ENCODE measurements around the gene CRMP1.

CRMP1 gene

DNA sequence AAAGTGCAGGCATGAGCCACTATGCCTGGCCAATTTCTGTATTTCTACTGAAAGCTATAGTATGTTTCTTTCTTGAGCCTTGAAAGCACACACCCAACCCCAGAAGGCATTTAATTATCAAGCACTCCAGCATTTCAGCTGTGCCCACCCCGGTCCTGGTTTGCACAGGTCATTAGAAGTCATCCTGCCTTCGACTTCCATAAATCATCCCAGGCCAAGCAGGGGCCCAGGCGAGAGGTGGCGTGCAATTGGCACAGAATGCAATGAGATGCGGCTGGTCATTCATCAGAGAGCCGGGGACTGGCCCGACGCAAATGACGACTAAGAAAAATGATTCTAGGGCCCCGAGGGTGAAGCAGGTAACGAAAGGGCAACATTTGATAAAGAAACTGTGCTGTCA lies 24.8 kb upstream of the CRMP1 start:
- Histone ChIP-seq H3K27me3 (ENCODE audit: control insufficient read depth in 3 of 3, insufficient read depth in 3 of 3, low read depth in 1 of 3, low read length in 3 of 3) (peaks cover 0 to 12% (median 0%) of the 10 kb centered on the region in 3 experiments), H3K4me2 (ENCODE audit: insufficient read depth, low read length, poor library complexity, severe bottlenecking) (no peak overlapping the region), H3K79me1 (ENCODE audit: low read depth, low read length) (no peaks in the 10 kb centered on the region), H4K8ac (ENCODE audit: low read depth, low read length) (no peak overlapping the region), H3K4me1 (ENCODE audit: control insufficient read depth in 2 of 2, insufficient read depth in 1 of 2, low read depth in 1 of 2, low read length in 2 of 2) (no peaks in the 10 kb centered on the region), H3K4ac (ENCODE audit: low read length) (no peak overlapping the region), H2BK5ac (ENCODE audit: low read length) (peak overlapping the region; percentile 20), H3K27ac (replicated peaks; ENCODE audit: low read length) (no peak overlapping the region), H3K4me3 (ENCODE audit: low read length in 2 of 2) (no peak overlapping the region), H2AK5ac (ENCODE audit: low read depth, low read length) (no peak overlapping the region), H4K91ac (ENCODE audit: low read depth, low read length, poor library complexity) (no peak overlapping the region), H3K23ac (ENCODE audit: low read depth, low read length, poor library complexity) (no peak overlapping the region), H3K9me3 (replicated peaks in 1 of 2; ENCODE audit: control insufficient read depth in 2 of 2, insufficient read depth in 1 of 2, low read depth in 1 of 2, low read length in 2 of 2) (peaks cover 0 to 5% of the 10 kb centered on the region in 2 donors), H3K36me3 (replicated peaks in 1 of 2; ENCODE audit: control insufficient read depth in 2 of 2, insufficient read depth in 2 of 2, low read length in 2 of 2) (no peaks in the 10 kb centered on the region), H3K9ac (ENCODE audit: low read depth, low read length, poor library complexity) (no peak overlapping the region), H2BK120ac (ENCODE audit: low read depth, low read length) (no peak overlapping the region), H2BK15ac (ENCODE audit: low read length) (no peak overlapping the region), H3K18ac (ENCODE audit: low read length) (no peak overlapping the region), H3K14ac (ENCODE audit: low read length) (no peak overlapping the region), H2BK12ac (ENCODE audit: low read length) (no peak overlapping the region), H2AFZ (ENCODE audit: low read length) (no peak overlapping the region)
- no peak for DNase-seq (ENCODE audit: low spot score)
- no CpG with 5 or more reads among the region's 11 CpGs for WGBS, 2 donors (ENCODE audit: extremely low coverage in 2 of 2, insufficient read length in 2 of 2, insufficient replicate concordance in 1 of 2)

- H3K4me1 ChIP-seq (ENCODE audit: control insufficient read depth in 2 of 2, insufficient read depth in 1 of 2, low read depth in 1 of 2, low read length in 2 of 2), result no peaks in the 10 kb centered on the region
- no CpG with 5 or more reads among the region's 3 CpGs for WGBS, 2 donors (ENCODE audit: extremely low coverage in 2 of 2, insufficient read length in 2 of 2, insufficient replicate concordance in 1 of 2)
- no peak overlapping the region for H3K9ac ChIP-seq (ENCODE audit: low read depth, low read length, poor library complexity)
- peaks cover 0 to 5% of the 10 kb centered on the region in 2 donors for H3K9me3 ChIP-seq (replicated peaks in 1 of 2; ENCODE audit: control insufficient read depth in 2 of 2, insufficient read depth in 1 of 2, low read depth in 1 of 2, low read length in 2 of 2)
- H4K8ac ChIP-seq (ENCODE audit: low read depth, low read length), result no peak overlapping the region
- no peak overlapping the region for H3K4me2 ChIP-seq (ENCODE audit: insufficient read depth, low read length, poor library complexity, severe bottlenecking)
- H3K36me3 ChIP-seq (replicated peaks in 1 of 2; ENCODE audit: control insufficient read depth in 2 of 2, insufficient read depth in 2 of 2, low read length in 2 of 2), result no peaks in the 10 kb centered on the region
- H3K4me3 ChIP-seq (ENCODE audit: low read length in 2 of 2), result no peak overlapping the region
- H3K27ac ChIP-seq (replicated peaks; ENCODE audit: low read length), result no peak overlapping the region
- H3K14ac ChIP-seq (ENCODE audit: low read length), result no peak overlapping the region
- no peak for DNase-seq (ENCODE audit: low spot score)
- no peak overlapping the region for H3K4ac ChIP-seq (ENCODE audit: low read length)
- H3K23ac ChIP-seq (ENCODE audit: low read depth, low read length, poor library complexity), result no peak overlapping the region
- no peak overlapping the region for H4K91ac ChIP-seq (ENCODE audit: low read depth, low read length, poor library complexity)
- H3K79me1 ChIP-seq (ENCODE audit: low read depth, low read length), result no peaks in the 10 kb centered on the region
- H3K27me3 ChIP-seq (ENCODE audit: control insufficient read depth in 3 of 3, insufficient read depth in 3 of 3, low read depth in 1 of 3, low read length in 3 of 3), result no peaks in the 10 kb centered on the region
- H2BK15ac ChIP-seq (ENCODE audit: low read length), result no peak overlapping the region
- no peak overlapping the region for H2BK12ac ChIP-seq (ENCODE audit: low read length)
- H2BK120ac ChIP-seq (ENCODE audit: low read depth, low read length), result peak overlapping the region; percentile 39
- peak overlapping the region; percentile 45 for H2BK5ac ChIP-seq (ENCODE audit: low read length)
- H2AK5ac ChIP-seq (ENCODE audit: low read depth, low read length), result no peak overlapping the region
- H3K18ac ChIP-seq (ENCODE audit: low read length), result no peak overlapping the region
- no peak overlapping the region for H2AFZ ChIP-seq (ENCODE audit: low read length)
Observed at GRCh38 chr4:5916229-5916628, 23.3 kb upstream of the CRMP1 start.

GRCh38 chr4:5913454-5913853 lies 20.6 kb upstream of the CRMP1 start:
- no peak overlapping the region for H3K9ac ChIP-seq (ENCODE audit: low read depth, low read length, poor library complexity)
- H4K91ac ChIP-seq (ENCODE audit: low read depth, low read length, poor library complexity), result no peak overlapping the region
- no peaks in the 10 kb centered on the region for H3K79me1 ChIP-seq (ENCODE audit: low read depth, low read length)
- H2BK120ac ChIP-seq (ENCODE audit: low read depth, low read length), result no peak overlapping the region
- H3K4ac ChIP-seq (ENCODE audit: low read length), result no peak overlapping the region
- no peak overlapping the region for H2BK15ac ChIP-seq (ENCODE audit: low read length)
- no peak overlapping the region for H3K27ac ChIP-seq (replicated peaks; ENCODE audit: low read length)
- H2BK5ac ChIP-seq (ENCODE audit: low read length), result no peak overlapping the region
- no peaks in the 10 kb centered on the region for H3K36me3 ChIP-seq (replicated peaks in 1 of 2; ENCODE audit: control insufficient read depth in 2 of 2, insufficient read depth in 2 of 2, low read length in 2 of 2)
- H3K27me3 ChIP-seq (ENCODE audit: control insufficient read depth in 3 of 3, insufficient read depth in 3 of 3, low read depth in 1 of 3, low read length in 3 of 3), result no peaks in the 10 kb centered on the region
- H3K4me1 ChIP-seq (ENCODE audit: control insufficient read depth in 2 of 2, insufficient read depth in 1 of 2, low read depth in 1 of 2, low read length in 2 of 2), result no peaks in the 10 kb centered on the region
- no peak overlapping the region for H2BK12ac ChIP-seq (ENCODE audit: low read length)
- H2AK5ac ChIP-seq (ENCODE audit: low read depth, low read length), result no peak overlapping the region
- H3K4me2 ChIP-seq (ENCODE audit: insufficient read depth, low read length, poor library complexity, severe bottlenecking), result no peak overlapping the region
- H3K9me3 ChIP-seq (replicated peaks in 1 of 2; ENCODE audit: control insufficient read depth in 2 of 2, insufficient read depth in 1 of 2, low read depth in 1 of 2, low read length in 2 of 2), result peaks cover 0 to 5% of the 10 kb centered on the region in 2 donors
- no peak overlapping the region for H3K18ac ChIP-seq (ENCODE audit: low read length)
- H4K8ac ChIP-seq (ENCODE audit: low read depth, low read length), result no peak overlapping the region
- H3K14ac ChIP-seq (ENCODE audit: low read length), result no peak overlapping the region
- no CpG with 5 or more reads among the region's 7 CpGs for WGBS, 2 donors (ENCODE audit: extremely low coverage in 2 of 2, insufficient read length in 2 of 2, insufficient replicate concordance in 1 of 2)
- H3K4me3 ChIP-seq (ENCODE audit: low read length in 2 of 2), result no peak overlapping the region
- no peak for DNase-seq (ENCODE audit: low spot score)
- no peak overlapping the region for H3K23ac ChIP-seq (ENCODE audit: low read depth, low read length, poor library complexity)
- no peak overlapping the region for H2AFZ ChIP-seq (ENCODE audit: low read length)

GRCh38 chr4:5912614-5913019 lies 19.7 kb upstream of the CRMP1 start:
- Histone ChIP-seq H3K27ac (replicated peaks; ENCODE audit: low read length) (no peak overlapping the region), H2AK5ac (ENCODE audit: low read depth, low read length) (no peak overlapping the region), H3K14ac (ENCODE audit: low read length) (no peak overlapping the region), H3K36me3 (replicated peaks in 1 of 2; ENCODE audit: control insufficient read depth in 2 of 2, insufficient read depth in 2 of 2, low read length in 2 of 2) (no peaks in the 10 kb centered on the region), H2BK12ac (ENCODE audit: low read length) (no peak overlapping the region), H3K27me3 (ENCODE audit: control insufficient read depth in 3 of 3, insufficient read depth in 3 of 3, low read depth in 1 of 3, low read length in 3 of 3) (no peaks in the 10 kb centered on the region), H3K4me3 (ENCODE audit: low read length in 2 of 2) (no peak overlapping the region), H2BK5ac (ENCODE audit: low read length) (no peak overlapping the region), H3K4me1 (ENCODE audit: control insufficient read depth in 2 of 2, insufficient read depth in 1 of 2, low read depth in 1 of 2, low read length in 2 of 2) (no peaks in the 10 kb centered on the region), H3K23ac (ENCODE audit: low read depth, low read length, poor library complexity) (no peak overlapping the region), H2AFZ (ENCODE audit: low read length) (no peak overlapping the region), H2BK120ac (ENCODE audit: low read depth, low read length) (no peak overlapping the region), H3K4ac (ENCODE audit: low read length) (no peak overlapping the region), H4K8ac (ENCODE audit: low read depth, low read length) (no peak overlapping the region), H3K9me3 (replicated peaks in 1 of 2; ENCODE audit: control insufficient read depth in 2 of 2, insufficient read depth in 1 of 2, low read depth in 1 of 2, low read length in 2 of 2) (peaks cover 0 to 5% of the 10 kb centered on the region in 2 donors), H3K18ac (ENCODE audit: low read length) (no peak overlapping the region), H3K9ac (ENCODE audit: low read depth, low read length, poor library complexity) (no peak overlapping the region), H3K4me2 (ENCODE audit: insufficient read depth, low read length, poor library complexity, severe bottlenecking) (no peak overlapping the region), H2BK15ac (ENCODE audit: low read length) (no peak overlapping the region), H3K79me1 (ENCODE audit: low read depth, low read length) (no peaks in the 10 kb centered on the region), H4K91ac (ENCODE audit: low read depth, low read length, poor library complexity) (no peak overlapping the region)
- no peak for DNase-seq (ENCODE audit: low spot score)
- no CpG with 5 or more reads among the region's 1 CpG for WGBS, 2 donors (ENCODE audit: extremely low coverage in 2 of 2, insufficient read length in 2 of 2, insufficient replicate concordance in 1 of 2)

Measured in neuronal stem cell (in vitro differentiated cells).